ENCODE results near the gene NINJ1.
"Not testable (repeated sequence)": the region's sequence is repeated elsewhere in the genome, so short reads cannot be mapped to it uniquely, and the experiment has no call there.

- TF ChIP-seq YY1 (IDR thresholded peaks at IDR 0.05; ENCODE audit: insufficient read depth, insufficient read length); ZNF274 (IDR thresholded peaks at IDR 0.05; ENCODE audit: low read depth, low read length); SUZ12 (IDR thresholded peaks at IDR 0.05; ENCODE audit: extremely low read depth, insufficient read depth, insufficient read length): not testable (repeated sequence)
Observed at GRCh38 chr9:93146696-93147095, 12.6 kb upstream of the NINJ1 start.
